HG02840 (cell line): ENCODE measurements around the gene ANXA8.
"Not testable (repeated sequence)": the region's sequence is repeated elsewhere in the genome, so short reads cannot be mapped to it uniquely, and the experiment has no call there.

Source experiments
- ATAC-seq: cut with Tn5 transposase; IDR thresholded peaks from one replicate; pipeline ENCODE4 v1.9.1; 2021; ENCODE audit warnings: mild to moderate bottlenecking, moderate library complexity, moderate number of reproducible peaks; ENCODE audit not compliant: unreplicated experiment, low FRiP score

Gene ANXA8

DNA sequence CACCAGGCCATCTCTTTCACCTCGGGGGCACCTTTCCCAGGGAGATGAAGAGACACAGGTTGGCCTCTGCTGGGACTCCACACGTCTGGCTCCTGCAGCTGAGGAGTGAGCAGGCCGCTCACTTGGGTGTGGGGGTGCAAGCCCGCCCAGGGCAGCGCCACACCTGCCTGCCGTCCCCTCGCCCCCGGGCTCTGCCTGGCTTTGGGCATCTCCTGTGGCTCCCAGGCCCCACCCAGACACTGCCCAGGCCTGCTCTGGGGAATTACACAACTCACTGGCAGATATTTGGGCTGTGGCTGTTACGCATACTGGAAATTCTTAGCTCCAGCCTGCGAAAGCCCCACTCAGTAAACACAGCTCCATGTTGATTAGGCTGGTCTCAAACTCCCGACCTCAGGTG is at the start of gene ANXA8:
Gene ANXA8 (minus strand): TSS at position 193 of the 400 bp plus-strand sequence. CDS start 182 bp downstream, at position 11.
- ATAC-seq = not testable (repeated sequence)

DNA sequence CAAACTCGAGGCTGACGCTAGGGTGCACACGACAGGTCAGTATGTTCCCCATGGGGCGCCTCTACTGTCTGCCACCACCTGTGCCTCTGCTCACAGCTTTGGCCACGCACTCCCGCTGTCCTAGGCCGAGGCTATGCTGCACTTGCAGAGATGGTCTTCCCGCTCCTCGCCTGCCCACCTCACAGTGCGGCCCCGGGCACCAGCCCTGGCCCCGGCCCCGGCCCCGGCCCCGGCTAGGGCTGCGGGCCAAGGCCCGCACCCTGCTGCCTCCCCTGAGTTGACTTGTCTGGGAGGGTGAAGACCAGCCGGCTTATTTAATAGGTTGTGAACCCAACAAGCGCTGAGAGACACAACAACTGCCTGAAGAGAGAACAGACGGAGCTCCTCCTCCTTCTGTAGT is 39.6 kb upstream of the ANXA8 start, which contains the start of gene AGAP9:
Gene AGAP9 (minus strand): TSS at position 164 of the 400 bp plus-strand sequence. CDS start 112 bp downstream, at position 52.
- ATAC-seq = not testable (repeated sequence)

- ATAC-seq = not testable (repeated sequence)
These were observed 18.4 kb upstream of the ANXA8 start for GRCh38 chr10:47502313-47502712.

DNA sequence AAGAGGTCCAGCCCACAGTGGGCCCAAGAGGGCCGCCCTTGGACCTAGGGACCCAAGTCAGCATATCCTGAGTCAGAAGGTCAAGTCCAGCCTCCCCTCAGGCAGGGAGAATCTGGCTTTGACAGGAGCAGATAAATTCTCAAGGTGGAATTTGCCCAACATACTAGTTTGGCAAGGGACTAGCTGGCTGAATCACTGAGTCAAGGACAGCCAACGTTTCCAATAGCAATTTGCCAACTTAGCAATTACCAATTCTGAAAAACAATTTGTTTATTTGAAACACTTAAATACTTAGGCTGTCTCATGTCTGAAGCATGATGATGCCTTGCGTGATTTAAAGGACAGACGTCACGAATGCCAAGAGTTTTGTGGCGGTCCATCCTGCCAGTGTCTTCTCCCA is 10.3 kb upstream of the ANXA8 start:
- not testable (repeated sequence) for ATAC-seq

DNA sequence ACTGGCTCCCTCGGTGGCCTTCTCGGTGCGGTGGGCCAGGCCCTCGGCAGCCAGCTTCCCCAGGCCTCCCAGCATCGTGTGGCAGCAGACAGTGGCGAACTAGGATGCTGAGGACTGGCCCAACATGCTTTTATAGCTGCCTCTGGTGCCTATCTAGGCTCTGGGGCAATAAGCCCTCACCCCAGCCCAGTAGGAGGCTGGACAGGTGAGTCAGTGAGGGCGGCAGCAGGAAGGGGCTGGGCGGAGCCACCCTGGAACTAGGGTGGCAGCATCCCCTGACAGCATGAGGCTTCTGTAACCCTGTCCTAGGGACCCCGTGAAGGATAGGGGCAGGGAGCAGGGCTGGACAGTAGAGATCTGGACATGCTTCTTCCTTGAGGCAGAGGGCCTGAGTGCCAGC is 7.7 kb upstream of the ANXA8 start, which contains the start of gene FAM25G:
Gene FAM25G (minus strand): TSS at position 101 of the 400 bp plus-strand sequence. CDS start 26 bp downstream, at position 75.
- ATAC-seq = not testable (repeated sequence)

- ATAC-seq = not testable (repeated sequence)
These were observed 5.7 kb upstream of the ANXA8 start for GRCh38 chr10:47489630-47490029.

- not testable (repeated sequence) for ATAC-seq
These were observed 2.0 kb upstream of the ANXA8 start for GRCh38 chr10:47485943-47486342.

- ATAC-seq = not testable (repeated sequence)
These were observed 871 bp upstream of the ANXA8 start for GRCh38 chr10:47484786-47485185.

GRCh38 chr10:47482367-47482766 is 1.5 kb downstream of the ANXA8 start:
- not testable (repeated sequence) for ATAC-seq

DNA sequence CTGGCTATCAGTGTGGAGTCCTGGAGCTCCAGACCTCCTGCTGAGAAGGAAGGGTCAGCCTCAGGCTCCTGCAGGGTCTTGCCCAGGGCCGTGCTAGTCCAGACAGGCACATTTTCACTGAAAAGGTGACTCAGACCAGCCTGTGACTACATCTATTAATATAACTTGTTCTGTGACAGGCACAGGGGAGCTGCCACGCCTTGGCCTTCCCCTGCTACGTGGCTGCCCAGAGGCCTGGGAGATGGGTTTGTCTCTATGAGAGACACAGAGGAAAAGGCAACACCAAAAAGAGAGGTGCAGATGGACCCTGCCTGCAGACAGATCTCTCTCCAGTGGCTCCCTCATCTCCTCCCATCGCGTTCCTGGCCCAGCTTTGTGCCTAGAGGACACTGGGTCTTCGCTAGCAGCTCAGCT is 2.1 kb downstream of the ANXA8 start:
- not testable (repeated sequence) for ATAC-seq

GRCh38 chr10:47481182-47481766 is 2.6 kb downstream of the ANXA8 start:
- ATAC-seq = not testable (repeated sequence)

DNA sequence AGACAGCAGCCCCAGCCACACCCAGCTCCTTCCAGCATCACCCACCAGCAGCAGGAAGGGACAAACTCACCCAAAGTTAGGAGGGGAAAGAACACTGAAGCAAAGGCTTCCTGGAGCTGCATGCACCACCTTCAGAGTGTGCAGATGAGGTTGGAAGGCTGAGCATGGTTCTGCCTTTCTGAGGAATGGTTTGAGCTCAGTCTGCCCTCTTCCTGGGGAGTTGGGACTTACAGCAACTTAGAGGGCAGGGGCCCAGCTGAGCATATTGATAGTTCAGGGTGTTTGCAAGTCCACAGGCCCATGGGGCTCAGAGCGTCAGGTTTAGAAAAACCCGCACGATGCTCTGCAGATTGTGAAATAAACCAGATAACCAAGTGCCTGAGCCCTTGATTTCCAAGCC is 3.8 kb downstream of the ANXA8 start:
- not testable (repeated sequence) for ATAC-seq

GRCh38 chr10:47478114-47478513 is 5.8 kb downstream of the ANXA8 start:
- ATAC-seq = not testable (repeated sequence)

- not testable (repeated sequence) for ATAC-seq
These were observed 6.8 kb downstream of the ANXA8 start for GRCh38 chr10:47477078-47477477.

- ATAC-seq = not testable (repeated sequence)
These were observed 8.8 kb downstream of the ANXA8 start for GRCh38 chr10:47475101-47475500.

DNA sequence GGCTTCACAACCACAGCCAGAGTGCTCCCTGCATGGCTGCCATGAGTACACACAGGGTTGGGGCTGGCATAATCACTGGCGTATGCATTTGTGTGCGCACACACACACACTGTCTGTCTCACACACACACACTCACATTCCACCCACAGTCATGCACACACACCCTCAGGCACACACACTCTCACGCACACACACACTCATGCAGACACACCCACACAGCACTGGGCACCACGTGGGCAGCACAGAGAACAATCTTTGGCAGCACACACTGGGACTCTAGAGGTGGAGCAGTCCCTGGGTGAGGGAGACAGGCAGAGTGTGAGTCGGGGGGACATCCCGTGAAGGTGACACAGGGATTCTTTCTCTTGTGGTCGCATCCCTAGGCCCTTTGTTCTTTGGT is 10.4 kb downstream of the ANXA8 start:
- not testable (repeated sequence) for ATAC-seq

- not testable (repeated sequence) for ATAC-seq
These were observed 11.3 kb downstream of the ANXA8 start for GRCh38 chr10:47472647-47473046.

DNA sequence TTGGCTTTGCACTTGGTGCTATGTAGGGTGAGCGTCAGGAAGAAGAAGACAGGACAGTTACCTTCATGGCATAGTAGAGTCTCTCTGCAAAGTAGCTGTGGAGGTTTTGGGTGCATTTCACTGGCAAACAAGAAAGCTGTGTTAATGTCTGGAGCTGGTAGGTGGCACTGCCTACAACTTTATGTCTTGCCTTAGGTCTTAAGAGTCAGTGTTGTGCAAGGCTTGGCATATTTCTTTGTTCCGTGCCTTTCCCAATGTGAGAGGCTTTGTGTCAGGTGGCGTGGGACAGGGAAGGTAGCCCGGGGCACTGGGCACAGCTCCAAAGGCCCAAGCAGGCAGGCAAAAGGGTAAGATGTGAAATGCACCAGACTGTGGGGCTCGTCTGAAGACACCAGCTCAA is 11.8 kb downstream of the ANXA8 start:
- not testable (repeated sequence) for ATAC-seq

DNA sequence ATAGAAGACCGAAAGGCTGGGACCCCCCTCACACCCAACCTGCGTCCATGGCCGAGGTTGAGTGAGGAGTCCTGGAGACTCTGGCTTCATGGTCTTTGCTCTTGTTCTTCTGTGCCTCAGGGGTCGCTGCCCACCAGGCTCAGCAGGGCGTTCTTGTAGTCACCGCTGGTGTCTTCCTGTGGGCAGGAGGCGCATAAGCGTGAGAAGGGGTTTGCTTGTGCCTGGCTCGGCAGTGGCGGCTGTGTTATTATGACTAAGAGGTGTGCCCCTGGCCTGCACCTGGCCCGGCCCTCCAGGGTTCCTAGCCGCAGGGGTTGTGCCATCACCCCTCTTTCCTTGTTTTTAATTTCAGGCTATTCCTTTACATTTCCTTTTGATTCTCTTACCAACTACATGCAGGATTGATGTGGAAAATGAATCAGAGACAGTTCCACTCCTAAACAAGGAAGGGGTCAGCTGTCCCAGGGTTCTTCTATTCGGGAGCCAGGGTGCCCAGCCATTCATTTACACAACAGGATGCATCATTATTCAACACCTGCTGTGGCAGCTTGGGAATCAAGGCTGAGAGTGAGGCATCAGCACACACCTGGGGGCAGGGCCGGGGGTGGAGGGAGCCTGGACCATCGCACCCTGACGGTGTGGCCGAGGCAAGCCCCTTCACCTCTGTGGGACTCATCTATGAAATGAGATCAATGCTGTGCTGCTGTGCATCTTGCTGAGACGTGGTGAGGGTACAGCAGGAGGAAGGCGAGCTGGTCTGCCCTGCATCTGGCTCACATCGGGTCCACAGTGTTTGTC is 15.0 kb downstream of the ANXA8 start:
- not testable (repeated sequence) for ATAC-seq

GRCh38 chr10:47467957-47468356 is 16.0 kb downstream of the ANXA8 start:
- ATAC-seq = not testable (repeated sequence)

DNA sequence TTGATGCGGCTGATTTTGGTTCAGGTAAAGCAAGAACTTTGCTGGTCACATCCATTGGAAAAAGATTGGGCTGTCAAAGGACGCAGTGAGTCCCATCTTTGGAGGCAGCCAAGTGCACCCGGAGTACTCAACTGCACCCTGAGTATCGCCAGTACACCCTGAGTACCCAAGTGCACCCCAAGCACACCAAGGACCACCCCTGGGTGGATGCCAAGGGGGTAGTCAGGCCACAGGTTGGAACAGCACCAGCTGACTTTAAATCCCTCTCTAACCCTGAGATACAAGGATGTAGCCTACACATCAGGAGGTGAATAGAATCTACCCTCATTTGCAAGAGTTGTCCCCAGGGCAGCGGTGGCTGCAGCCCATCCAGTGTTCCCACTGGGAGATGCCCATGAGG is 16.5 kb downstream of the ANXA8 start:
- not testable (repeated sequence) for ATAC-seq
